IMR-90 (cell line): ENCODE measurements around the gene AGMO. TPM values are rescaled to one million over a fixed set of nuclear protein-coding genes. Genes with fewer than 3 reads are reported as not detected.

ENCODE experiments used
- ATAC-seq: fragments of 200-7000 bp; cut with Tn5 transposase; 2 replicates; pipeline ENCODE4 v1.9.1; 2020; ENCODE audit warnings: low read depth, mild to moderate bottlenecking, moderate library complexity
- BruUV-seq: library from RNA; stranded (reverse); fragments of 400-500 nt; replicated peaks from 2 replicates; lab custom pipeline; 2021; lab: Mats Ljungman, UMichigan
- CTCF ChIA-PET: fragments of 300-600 bp; formaldehyde crosslinking; extraction: SDS; loops from one replicate; lab custom pipeline; 2021; ENCODE audit warnings: antibody characterized with exemption; lab: Yijun Ruan, JAX
- POLR2A ChIA-PET: fragments of 300-600 bp; sonication (Branson Sonifier 250); formaldehyde crosslinking; loops from one replicate; lab custom pipeline; 2022; ENCODE audit warnings: antibody characterized with exemption; ENCODE audit not compliant: unreplicated experiment; lab: Charles Lee
- DNase-seq: peaks from one replicate; pipeline ENCODE4 v3.0.0; 2013
- H2AFZ ChIP-seq: replicated peaks from 2 replicates; pipeline ENCODE3; 2013; ENCODE audit warnings: low read length, mild to moderate bottlenecking; ENCODE audit not compliant: poor library complexity
- H2AK5ac ChIP-seq: 2 replicates; pipeline ENCODE4 v1.6.1; 2013; ENCODE audit warnings: low read depth, low read length, inconsistent platforms
- H2AK9ac ChIP-seq: replicated peaks from 2 replicates; pipeline ENCODE3; 2013; ENCODE audit warnings: mild to moderate bottlenecking, low read depth, low read length, moderate library complexity; ENCODE audit not compliant: poor library complexity
- H2BK120ac ChIP-seq: 2 replicates; pipeline ENCODE4 v1.6.1; 2013; ENCODE audit warnings: low read depth, low read length, inconsistent platforms
- H2BK15ac ChIP-seq: 3 replicates; pipeline ENCODE4 v1.6.1; 2013; ENCODE audit warnings: low read depth, low read length, inconsistent platforms
- H2BK20ac ChIP-seq: 2 replicates; pipeline ENCODE4 v1.6.1; 2013; ENCODE audit warnings: low read depth, mild to moderate bottlenecking, inconsistent platforms, low read length, moderate library complexity
- H2BK5ac ChIP-seq: 2 replicates; pipeline ENCODE4 v1.6.1; 2013; ENCODE audit warnings: mild to moderate bottlenecking, low read depth, low read length, inconsistent platforms; ENCODE audit not compliant: poor library complexity, severe bottlenecking
- H3K14ac ChIP-seq: replicated peaks from 2 replicates; pipeline ENCODE4 v1.6.1; 2013; ENCODE audit warnings: low read depth, low read length, inconsistent platforms
- H3K18ac ChIP-seq: 2 replicates; pipeline ENCODE4 v1.6.1; 2013; ENCODE audit warnings: low read depth, low read length, control low read depth
- H3K23ac ChIP-seq: 2 replicates; pipeline ENCODE4 v1.6.1; 2013; ENCODE audit warnings: low read depth, low read length, inconsistent platforms
- H3K27ac ChIP-seq: 2 replicates; pipeline ENCODE4 v1.5.1; 2013; ENCODE audit warnings: mild to moderate bottlenecking, control low read depth, low read length; ENCODE audit not compliant: insufficient read depth
- H3K27me3 ChIP-seq: 2 replicates; pipeline ENCODE4 v1.6.1; 2013; ENCODE audit warnings: low read length; ENCODE audit not compliant: control insufficient read depth, insufficient read depth
- H3K36me3 ChIP-seq: 2 replicates; pipeline ENCODE4 v1.6.1; 2013; ENCODE audit warnings: low read length, mixed read lengths; ENCODE audit not compliant: control insufficient read depth, insufficient read depth
- H3K4ac ChIP-seq: 2 replicates; pipeline ENCODE4 v1.6.1; 2013; ENCODE audit warnings: low read depth, low read length, inconsistent platforms
- H3K4me1 ChIP-seq: 2 replicates; pipeline ENCODE4 v1.6.1; 2013; ENCODE audit warnings: low read length, mixed read lengths; ENCODE audit not compliant: control insufficient read depth, insufficient read depth
- H3K4me2 ChIP-seq: 2 replicates; pipeline ENCODE4 v1.6.1; 2013; ENCODE audit warnings: low read depth, mild to moderate bottlenecking, control low read depth, low read length, moderate library complexity
- H3K4me3 ChIP-seq: 2 replicates; pipeline ENCODE4 v1.5.1; 2013; ENCODE audit warnings: low read depth, mild to moderate bottlenecking, control low read depth, low read length, moderate library complexity; ENCODE audit not compliant: insufficient read depth
- H3K56ac ChIP-seq: 2 replicates; pipeline ENCODE4 v1.6.1; 2013; ENCODE audit warnings: low read length, inconsistent platforms; ENCODE audit not compliant: insufficient read depth; ENCODE audit errors: extremely low read depth
- H3K79me1 ChIP-seq, 2 experiments: 2 replicates each; pipeline ENCODE4 v1.6.1; 2013; ENCODE audit warnings: low read length in 2 of 2, inconsistent platforms in 1 of 2, low read depth in 1 of 2
- H3K9ac ChIP-seq: 2 replicates; pipeline ENCODE4 v1.6.1; 2013; ENCODE audit warnings: low read depth, low read length, control low read depth
- H3K9me1 ChIP-seq: 2 replicates; pipeline ENCODE4 v1.6.1; 2013; ENCODE audit warnings: low read length, inconsistent platforms; ENCODE audit not compliant: insufficient read depth
- H3K9me3 ChIP-seq: 2 replicates; pipeline ENCODE4 v1.6.1; 2013; ENCODE audit warnings: low read length; ENCODE audit not compliant: control insufficient read depth, insufficient read depth
- H4K20me1 ChIP-seq: 2 replicates; pipeline ENCODE4 v1.6.1; 2013; ENCODE audit warnings: low read length, inconsistent platforms; ENCODE audit not compliant: insufficient read depth
- H4K5ac ChIP-seq: 2 replicates; pipeline ENCODE4 v1.6.1; 2013; ENCODE audit warnings: mild to moderate bottlenecking, low read depth, low read length, control low read depth
- H4K8ac ChIP-seq, 2 experiments: 2 replicates each; pipeline ENCODE4 v1.6.1; 2013; ENCODE audit warnings: low read depth in 2 of 2, low read length in 2 of 2, control low read depth in 1 of 2, inconsistent platforms in 1 of 2
- H4K91ac ChIP-seq: 2 replicates; pipeline ENCODE4 v1.6.1; 2013; ENCODE audit warnings: low read depth, low read length, inconsistent platforms; ENCODE audit not compliant: insufficient read depth
- MAFK ChIP-seq: IDR thresholded peaks from 2 replicates; pipeline ENCODE4 v1.6.1; 2012; ENCODE audit warnings: low read depth, low read length, improper control_type of control experiment
- POLR2A ChIP-seq: IDR thresholded peaks from 2 replicates; pipeline ENCODE4 v1.6.1; 2012; ENCODE audit warnings: mild to moderate bottlenecking, low read depth, low read length
- RAD21 ChIP-seq: IDR thresholded peaks from 2 replicates; pipeline ENCODE4 v1.6.1; 2012; ENCODE audit warnings: low read length, improper control_type of control experiment
- WGBS, 2 experiments: methylation state at CpG; one replicate each; pipeline versions ENCODE4 v1.1.5 to v1.1.7; 2013; ENCODE audit warnings: missing lambda C conversion rate in 2 of 2; ENCODE audit not compliant: insufficient read length in 1 of 2; ENCODE audit errors: extremely low coverage in 2 of 2; 5-methylcytosine and 5-hydroxymethylcytosine counted together
- dilution Hi-C: fragments of 300-500 bp; cut with HindIII; formaldehyde crosslinking; loops from one replicate; pipeline ENCODE4 v1.14.3; 2018; ENCODE audit warnings: low sequenced_read_pairs; ENCODE audit not compliant: unreplicated experiment
- in situ Hi-C: fragments of 300-500 bp; cut with MboI; formaldehyde crosslinking; loops from 3 replicates; pipeline ENCODE4 v1.14.3; 2019; ENCODE audit warnings: low sequenced_read_pairs, inconsistent platforms, mixed read lengths
- intact Hi-C: fragments of 100-400 bp; cut with micrococcal nuclease; formaldehyde crosslinking; loops from 2 replicates; pipeline ENCODE4 v1.10.0; 2022
- polyA plus RNA-seq, 3 experiments: library from polyadenylated mRNA; depleted of rRNA; stranded (reverse); fragments of >200 nt; gene quantifications; 2 replicates each; pipeline ENCODE4 v1.2.3, GENCODE V29; 2012; ENCODE audit warnings: low replicate concordance in 1 of 3
- total RNA-seq: library from RNA; depleted of rRNA; stranded (reverse); fragments of >200 nt; gene quantifications from 2 replicates; pipeline ENCODE4 v1.2.3, GENCODE V29; 2012

Gene AGMO
- total and polyA plus RNA-seq, 2 of the 4 experiments (the other 2 are of a cell fraction), result not detected

- no peaks in the 10 kb centered on the region for H4K20me1 ChIP-seq
- H3K27me3 ChIP-seq, result no peaks in the 10 kb centered on the region
- no TSS peak for BruUV-seq
- H3K18ac ChIP-seq, result no peak overlapping the region
- H2BK15ac ChIP-seq, result no peak overlapping the region
- DNase-seq, result no peak
- no peak for TF ChIP-seq POLR2A
- TF ChIP-seq RAD21, result no peak
- no peak for TF ChIP-seq MAFK
- no peaks in the 10 kb centered on the region for H3K9me1 ChIP-seq
- no peak overlapping the region for H4K8ac ChIP-seq
- intact Hi-C loops (no loop called here), in situ Hi-C loops (no loop called here), dilution Hi-C loops (no loop called here)
- no peaks in the 10 kb centered on the region for H3K9me3 ChIP-seq
- WGBS, 2 experiments, result 67% methylated on average over 1 of the region's 3 CpGs; no CpG with 5 or more reads in 1 of the 2 experiments
- ATAC-seq, result no peak
- no peak overlapping the region for H3K27ac ChIP-seq
- ChIA-PET POLR2A (no interaction called here), CTCF (no interaction called here)
- H2AK9ac ChIP-seq, result no peak overlapping the region
- H2BK120ac ChIP-seq, result no peak overlapping the region
- H3K4me3 ChIP-seq, result no peak overlapping the region
- no peak overlapping the region for H3K23ac ChIP-seq
- no peaks in the 10 kb centered on the region for H3K4me1 ChIP-seq
- no peak overlapping the region for H2BK20ac ChIP-seq
- no peaks in the 10 kb centered on the region for H3K79me1 ChIP-seq
- H3K4ac ChIP-seq, result no peak overlapping the region
- H4K5ac ChIP-seq, result no peak overlapping the region
- no peak overlapping the region for H3K9ac ChIP-seq
- no peak overlapping the region for H2BK5ac ChIP-seq
- no peak overlapping the region for H3K56ac ChIP-seq
- no peak overlapping the region for H3K4me2 ChIP-seq
- H3K14ac ChIP-seq, result no peak overlapping the region
- H4K91ac ChIP-seq, result no peak overlapping the region
- no peak overlapping the region for H2AK5ac ChIP-seq
- H3K36me3 ChIP-seq, result no peaks in the 10 kb centered on the region
- H2AFZ ChIP-seq, result no peak overlapping the region
Measured at GRCh38 chr7:15228831-15229230, 333.0 kb downstream of the AGMO start.
